Measurements from ENCODE around the gene GATM. TPM values are rescaled to one million over a fixed set of nuclear protein-coding genes. Genes with fewer than 3 reads are reported as not detected.
"Not testable (repeated sequence)": the region's sequence is repeated elsewhere in the genome, so short reads cannot be mapped to it uniquely, and the experiment has no call there.

GATM gene
- total RNA-seq, 2 donors from 2014 or later: 1,064 to 1,447 TPM

GRCh38 chr15:45372041-45372995, 6.0 kb downstream of the GATM start:
- DNase-seq: peak in 1 of 4 donors; percentile 59

GRCh38 chr15:45371546-45371945, 6.8 kb downstream of the GATM start:
- H3K36me3 ChIP-seq (replicated peaks in 1 of 2; ENCODE audit: insufficient read depth in 1 of 2, low read depth in 2 of 2): peaks cover 0 to 5% of the 10 kb centered on the region in 2 donors

More at GRCh38 chr15:45372041-45372995, 6.0 kb downstream of the GATM start:
- WGBS, 2 donors: 13 to 17% methylated on average over 7 of the region's 7 CpGs
- peak overlapping the region in 3 of 4 donors; percentile 44 to 94 (median 94) for H3K27ac ChIP-seq
- H3K4me3 ChIP-seq: no peak overlapping the region
- no peaks in the 10 kb centered on the region for H3K27me3 ChIP-seq
- intact Hi-C loops (cut with DNase I): no loop called here
- peak; percentile 25 for ATAC-seq
- H3K4me1 ChIP-seq: peaks cover 73% of the 10 kb centered on the region
- no peaks in the 10 kb centered on the region for H3K9me3 ChIP-seq
- peaks cover 0 to 5% of the 10 kb centered on the region in 2 donors for H3K36me3 ChIP-seq (replicated peaks in 1 of 2; ENCODE audit: insufficient read depth in 1 of 2, low read depth in 2 of 2)
- TF ChIP-seq POLR2A (IDR thresholded peaks at IDR 0.05): peak in 1 of 3 donors; percentile 33
- peak in 4 of 7 experiments; percentile 25 to 51 (median 42) for TF ChIP-seq CTCF (IDR thresholded peaks at IDR 0.05)

GRCh38 chr15:45370042-45370441, 8.3 kb downstream of the GATM start:
- 17 to 22% methylated on average over 4 of the region's 4 CpGs for WGBS, 2 donors
- peaks cover 79% of the 10 kb centered on the region for H3K4me1 ChIP-seq
- intact Hi-C loops (cut with DNase I): not testable (repeated sequence)

More at GRCh38 chr15:45371546-45371945, 6.8 kb downstream of the GATM start:
- WGBS, 2 donors: 29 to 36% methylated on average over 1 of the region's 1 CpG
- no peak for DNase-seq
- Histone ChIP-seq H3K9me3 (no peaks in the 10 kb centered on the region), H3K4me3 (no peak overlapping the region), H3K27me3 (no peaks in the 10 kb centered on the region), H3K4me1 (peaks cover 77% of the 10 kb centered on the region), H3K27ac (peak overlapping the region in 3 of 4 donors; percentile 44 to 94 (median 46))
- TF ChIP-seq CTCF (IDR thresholded peaks at IDR 0.05) (no peak), POLR2A (IDR thresholded peaks at IDR 0.05) (no peak)
- ATAC-seq: peak; percentile 5
- intact Hi-C loops (cut with DNase I): no loop called here

GRCh38 chr15:45367222-45367621, 11.1 kb downstream of the GATM start:
- H3K36me3 ChIP-seq (replicated peaks in 1 of 2; ENCODE audit: insufficient read depth in 1 of 2, low read depth in 2 of 2): peaks cover 18 to 34% of the 10 kb centered on the region in 2 donors
- peaks cover 97% of the 10 kb centered on the region for H3K4me1 ChIP-seq
- intact Hi-C loops (cut with DNase I); H3K4me3 ChIP-seq; H3K27me3 ChIP-seq; DNase-seq; H3K9me3 ChIP-seq: not testable (repeated sequence)
- ATAC-seq: peak; percentile 49
- WGBS, 2 donors: 14 to 35% methylated on average over 5 to 7 of the region's 7 CpGs
- H3K27ac ChIP-seq: peak overlapping the region in 3 of 4 donors; percentile 46 to 94 (median 66)

More at GRCh38 chr15:45370042-45370441, 8.3 kb downstream of the GATM start:
- ATAC-seq, H3K4me3 ChIP-seq, DNase-seq, H3K9me3 ChIP-seq, H3K27me3 ChIP-seq: not testable (repeated sequence)
- H3K36me3 ChIP-seq (replicated peaks in 1 of 2; ENCODE audit: insufficient read depth in 1 of 2, low read depth in 2 of 2): peaks cover 8 to 13% of the 10 kb centered on the region in 2 donors
- H3K27ac ChIP-seq: peak overlapping the region in 3 of 4 donors; percentile 46 to 94 (median 62)

- WGBS, 2 donors: 40 to 46% methylated on average over 1 of the region's 1 CpG
- TF ChIP-seq CTCF (IDR thresholded peaks at IDR 0.05) (no peak), POLR2A (IDR thresholded peaks at IDR 0.05) (no peak)
- Histone ChIP-seq H3K27ac (peak overlapping the region in 2 of 4 donors; percentile 30 to 94), H3K27me3 (no peaks in the 10 kb centered on the region), H3K4me3 (no peak overlapping the region), H3K36me3 (replicated peaks in 1 of 2; ENCODE audit: insufficient read depth in 1 of 2, low read depth in 2 of 2) (peaks cover 18 to 50% of the 10 kb centered on the region in 2 donors), H3K9me3 (no peaks in the 10 kb centered on the region), H3K4me1 (peaks cover 97% of the 10 kb centered on the region)
- ATAC-seq (no peak), DNase-seq (no peak)
- intact Hi-C loops (cut with DNase I): no loop called here
Observed at GRCh38 chr15:45364271-45364670, 14.1 kb downstream of the GATM start.
